Nucleus accumbens (tissue), 56 donors: ENCODE measurements around the gene CDK11B.
"Not testable (repeated sequence)": the region's sequence is repeated elsewhere in the genome, so short reads cannot be mapped to it uniquely, and the experiment has no call there.

ENCODE experiments used
- DNase-seq, 56 donors: peaks; one replicate each; lab custom pipeline; 2025; lab: John Stamatoyannopoulos, UW

CDK11B gene

DNA sequence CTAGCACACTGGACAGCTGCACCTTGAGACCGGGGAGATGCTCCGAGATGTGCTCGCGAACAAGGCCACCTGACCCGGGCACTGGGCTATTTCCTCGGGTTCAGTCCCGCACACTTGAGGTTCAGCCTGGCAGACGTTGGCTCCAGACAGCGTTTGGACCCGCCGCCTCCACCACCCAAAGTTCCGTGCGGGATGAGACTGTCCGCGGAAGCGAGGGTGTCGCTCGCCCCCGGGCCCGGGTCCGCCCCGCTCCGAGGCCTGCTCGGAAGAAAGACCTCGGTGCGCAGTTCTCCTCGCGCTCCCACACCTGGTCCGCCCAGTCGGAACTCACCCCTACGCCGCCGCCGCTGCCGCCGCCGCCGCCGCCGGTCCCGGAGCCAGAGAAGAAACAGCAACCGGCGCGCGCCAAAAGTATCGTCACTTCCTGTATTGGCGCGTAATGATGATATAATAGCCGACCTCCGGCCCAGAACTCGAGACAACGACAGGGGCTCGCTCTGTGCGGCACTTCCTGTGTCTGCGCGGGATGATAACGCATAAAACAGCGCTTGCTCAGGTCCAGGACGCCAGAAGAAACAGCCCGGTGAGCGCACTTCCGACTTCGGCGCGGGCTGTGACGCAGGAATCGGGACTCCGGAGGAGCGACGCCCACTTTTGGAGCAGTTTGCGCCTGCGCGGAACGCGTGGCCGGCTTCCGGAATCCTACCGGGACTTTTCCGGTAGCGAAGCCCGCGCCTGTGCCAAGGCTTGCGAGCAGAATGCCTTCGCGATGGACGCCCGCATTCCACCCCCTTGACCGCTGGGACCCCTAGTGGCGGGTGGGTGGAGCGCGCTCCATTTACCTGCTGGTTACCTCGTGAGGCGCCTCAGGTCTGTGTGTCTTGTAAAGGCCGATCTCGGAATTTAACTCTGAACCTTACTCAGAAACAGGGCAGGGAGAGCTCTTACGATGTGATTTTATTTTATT is at the start of gene CDK11B:
Gene CDK11B, minus strand, starts transcription at position 422 of the 967 bp plus-strand sequence. CDS start 1,519 bp downstream, outside the sequence.
- DNase-seq: peak; percentile 51 to 97 (median 88)

DNA sequence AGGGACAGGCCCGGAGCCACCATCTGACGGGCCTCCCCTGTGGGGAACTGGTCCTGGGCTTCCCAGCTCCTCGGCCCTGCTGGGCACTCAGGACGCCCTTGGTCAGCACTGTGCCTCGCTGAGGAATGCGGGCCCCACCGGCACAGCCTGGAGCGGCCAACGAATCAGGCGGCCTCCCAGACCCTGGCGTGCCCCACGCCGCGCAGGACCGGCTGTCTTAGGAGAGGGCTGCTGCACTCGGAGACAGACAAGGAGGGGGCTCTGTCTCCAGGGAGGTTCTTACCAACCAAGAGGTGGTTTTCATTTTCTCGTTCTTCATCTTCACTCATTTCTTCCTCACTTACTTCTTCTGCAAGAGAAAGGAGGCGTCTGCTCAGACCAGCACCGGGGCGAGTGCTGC is 49.1 kb upstream of the CDK11B start:
- not testable (repeated sequence) for DNase-seq

DNA sequence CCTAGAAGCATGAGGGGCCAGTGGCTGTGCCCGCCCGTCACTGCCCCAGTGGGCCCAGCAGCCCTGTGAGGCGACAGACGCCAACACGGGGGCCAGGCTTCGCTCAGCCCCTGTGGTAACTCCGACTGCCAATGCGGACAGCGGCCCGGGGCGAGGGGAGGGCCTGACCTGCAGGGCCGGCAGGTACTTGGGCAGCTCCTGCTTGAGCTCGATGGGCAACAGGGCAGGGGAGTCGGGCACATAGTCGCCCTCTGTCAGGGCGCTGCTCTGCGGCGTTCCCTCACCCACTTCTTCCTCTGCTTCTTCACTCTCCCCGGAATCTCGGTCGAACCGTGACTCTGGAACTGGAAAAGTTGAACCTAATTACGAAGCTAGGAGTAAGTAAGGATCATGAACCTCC is 48.4 kb upstream of the CDK11B start:
- DNase-seq: not testable (repeated sequence)

DNA sequence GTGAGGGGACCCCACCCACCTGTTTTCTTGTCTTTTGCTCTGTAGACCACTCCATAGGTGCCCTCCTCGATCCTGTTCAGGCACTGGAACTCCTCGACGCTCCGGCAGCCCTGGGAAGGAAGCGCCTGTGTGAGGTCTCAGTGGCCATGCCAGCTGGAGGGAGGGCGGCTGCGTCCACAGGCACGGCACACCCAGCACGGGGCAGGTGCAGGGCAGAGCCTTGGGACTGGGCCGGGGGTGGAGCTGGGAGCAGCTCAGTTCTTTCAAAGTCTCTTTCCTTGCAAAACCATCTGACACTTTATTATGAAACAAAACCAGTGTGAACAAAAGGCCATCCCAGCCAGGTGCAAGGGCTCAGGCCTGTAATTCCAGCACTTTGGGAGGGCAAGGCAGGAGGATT is 46.8 kb upstream of the CDK11B start:
- DNase-seq: not testable (repeated sequence)

DNA sequence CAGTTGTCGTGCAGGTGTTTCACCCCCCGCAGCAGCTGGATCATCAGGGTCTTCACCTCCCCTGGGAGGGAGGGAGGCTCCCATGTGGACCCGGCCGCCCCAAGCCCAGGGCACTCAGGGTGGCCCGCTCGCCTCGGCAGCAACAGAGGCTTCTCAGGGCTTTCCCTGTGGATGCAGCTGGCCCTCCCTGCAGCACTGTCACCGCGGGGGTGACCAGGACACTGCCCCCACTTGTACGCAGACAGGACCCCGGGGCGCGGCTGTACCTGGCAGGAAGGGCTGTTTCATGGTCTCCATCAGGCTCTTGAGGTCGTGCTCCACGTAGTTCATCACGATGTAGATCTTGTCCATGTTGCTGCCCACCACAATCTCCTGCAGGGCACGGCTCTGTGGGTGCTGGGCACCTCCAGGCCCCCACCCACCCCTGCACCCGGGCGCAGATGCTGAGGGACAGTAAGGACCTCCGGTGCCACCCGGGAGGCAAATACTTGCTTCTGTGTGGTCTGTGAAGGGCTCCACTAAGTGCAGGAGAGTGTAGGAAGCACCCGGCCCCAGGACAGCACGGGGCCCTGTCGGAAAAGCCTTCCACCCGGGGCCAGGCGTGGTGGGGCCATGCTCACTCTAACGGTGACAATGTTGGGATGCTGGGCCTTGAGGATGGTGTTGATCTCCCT is 45.6 kb upstream of the CDK11B start:
- DNase-seq: not testable (repeated sequence)

DNA sequence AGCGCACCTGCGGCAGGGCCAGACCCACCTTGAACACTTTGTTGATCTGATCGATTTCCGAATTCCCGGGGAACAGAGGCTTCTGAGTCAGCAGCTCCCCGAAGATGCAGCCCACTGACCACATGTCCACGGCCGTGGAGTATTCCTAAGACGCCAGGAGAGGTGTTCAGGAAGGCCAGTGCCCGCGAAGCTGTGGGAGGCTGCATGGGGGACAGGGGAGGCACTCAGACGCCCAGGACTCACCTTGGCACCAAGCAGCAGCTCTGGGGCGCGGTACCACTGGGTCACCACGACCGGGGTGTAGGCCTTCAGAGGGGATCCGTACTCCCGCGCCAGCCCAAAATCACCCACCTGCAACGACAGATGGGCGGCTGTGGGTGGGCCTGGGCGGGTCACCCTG is 45.0 kb upstream of the CDK11B start:
- no peak for DNase-seq

DNA sequence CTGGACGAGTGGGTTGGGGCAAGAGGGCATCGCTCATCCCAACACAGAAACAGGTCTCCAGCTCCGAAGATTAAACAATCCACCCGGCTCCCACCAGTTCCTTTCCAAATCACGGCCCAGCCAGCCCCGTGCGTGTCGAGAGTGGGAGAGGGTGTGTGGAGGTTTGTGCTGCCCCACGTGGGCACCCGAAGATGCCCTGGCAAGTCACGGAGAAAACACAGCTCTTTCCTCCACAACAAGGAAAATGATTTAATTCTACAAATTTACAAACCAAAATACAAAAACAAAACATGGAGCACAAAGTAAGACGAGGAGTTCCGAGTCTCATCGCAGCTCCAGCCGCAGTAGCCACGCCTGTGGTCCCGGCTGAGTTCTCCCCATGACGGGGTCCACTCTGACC is 43.7 kb upstream of the CDK11B start:
- not testable (repeated sequence) for DNase-seq

DNA sequence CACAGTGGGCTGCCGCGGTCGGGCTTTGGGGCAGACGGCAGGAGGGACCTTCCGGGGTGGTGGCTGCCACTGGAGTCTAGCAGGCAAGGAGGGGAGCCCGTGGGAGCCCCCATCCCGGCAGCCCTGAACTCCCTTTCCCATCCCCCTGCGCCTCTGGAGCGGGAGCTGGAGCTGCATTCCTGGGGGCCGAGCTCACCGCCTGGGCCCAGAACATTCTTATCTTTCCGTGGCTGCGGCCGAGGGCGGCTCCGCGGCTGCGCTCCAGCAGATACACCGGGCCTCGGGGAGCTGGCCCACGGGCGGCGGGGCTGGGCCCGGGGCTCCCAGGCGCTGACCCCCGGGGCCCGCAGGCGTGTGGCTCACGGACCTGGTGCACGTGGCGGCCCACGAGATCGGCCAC is 41.8 kb upstream of the CDK11B start:
- not testable (repeated sequence) for DNase-seq

DNA sequence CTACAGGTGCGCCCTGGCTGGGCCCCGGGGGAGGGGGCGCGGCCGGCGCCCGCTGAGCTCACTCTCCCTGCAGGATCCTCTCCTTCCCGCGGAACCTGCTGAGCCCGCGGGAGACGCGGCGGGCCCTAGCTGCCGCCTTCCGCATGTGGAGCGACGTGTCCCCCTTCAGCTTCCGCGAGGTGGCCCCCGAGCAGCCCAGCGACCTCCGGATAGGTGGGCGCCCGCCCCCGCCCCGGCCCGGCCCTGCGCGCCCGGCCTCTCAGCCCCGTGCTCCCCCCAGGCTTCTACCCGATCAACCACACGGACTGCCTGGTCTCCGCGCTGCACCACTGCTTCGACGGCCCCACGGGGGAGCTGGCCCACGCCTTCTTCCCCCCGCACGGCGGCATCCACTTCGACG is 41.3 kb upstream of the CDK11B start:
- not testable (repeated sequence) for DNase-seq

DNA sequence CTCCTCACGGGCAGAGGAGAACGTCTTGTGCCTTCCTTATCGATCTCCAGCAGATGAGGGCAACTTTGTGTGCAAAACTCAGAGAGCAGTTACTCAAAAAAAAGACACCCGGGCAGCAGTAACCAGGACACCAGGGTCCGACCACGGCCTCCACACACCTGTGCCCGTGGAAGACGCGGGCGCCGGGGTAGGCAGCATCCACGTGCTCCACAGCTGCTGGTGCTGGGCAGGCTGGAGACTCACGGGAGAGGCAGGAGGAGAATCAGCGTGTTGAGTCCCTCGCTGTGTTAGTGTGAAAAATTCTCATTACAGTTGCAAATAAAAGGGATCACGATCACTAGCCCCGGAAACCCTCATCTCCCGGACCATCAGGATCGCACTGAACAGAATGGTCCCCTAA is 40.3 kb upstream of the CDK11B start:
- DNase-seq: not testable (repeated sequence)

DNA sequence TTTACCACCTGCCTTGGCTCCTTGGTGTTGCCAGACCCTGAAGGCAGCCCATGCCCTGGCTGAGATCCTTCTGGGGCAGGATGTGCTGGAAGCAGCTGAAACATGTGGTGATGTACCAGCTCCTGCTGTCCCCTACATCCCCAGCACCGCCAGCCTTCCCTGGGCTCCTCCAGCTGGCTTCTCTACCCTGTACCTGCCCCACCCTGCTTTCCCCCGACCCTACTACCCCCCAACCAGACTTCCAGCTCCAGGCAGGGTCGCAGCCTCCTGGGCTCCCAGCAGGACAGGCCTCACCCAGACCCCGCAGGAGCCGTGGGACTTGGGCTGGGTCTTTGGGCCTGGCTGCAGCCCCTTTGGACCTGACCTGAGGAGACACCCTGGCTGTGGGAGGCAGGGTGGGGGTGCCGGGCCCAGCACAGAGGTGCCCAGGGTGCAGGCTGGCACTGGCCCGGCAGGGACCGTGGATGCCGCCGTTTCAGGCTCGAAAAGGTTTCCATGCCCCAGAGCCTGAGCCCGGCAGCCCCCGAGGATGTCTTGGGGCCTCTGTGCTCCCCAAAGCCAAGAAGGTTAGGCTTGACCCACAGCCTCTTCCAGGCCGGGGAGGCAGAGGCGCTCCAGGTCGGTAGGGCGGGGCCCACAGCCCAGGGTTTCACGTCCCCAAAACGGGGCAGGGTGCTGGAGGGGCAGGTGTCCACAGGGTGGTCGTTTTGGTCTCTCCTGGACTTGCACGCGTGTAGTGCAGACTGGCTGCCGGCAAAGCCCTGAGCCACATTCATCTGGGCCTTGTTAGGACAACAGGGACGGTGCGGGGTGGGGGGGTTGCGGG is 38.8 kb upstream of the CDK11B start:
- DNase-seq: not testable (repeated sequence)

DNA sequence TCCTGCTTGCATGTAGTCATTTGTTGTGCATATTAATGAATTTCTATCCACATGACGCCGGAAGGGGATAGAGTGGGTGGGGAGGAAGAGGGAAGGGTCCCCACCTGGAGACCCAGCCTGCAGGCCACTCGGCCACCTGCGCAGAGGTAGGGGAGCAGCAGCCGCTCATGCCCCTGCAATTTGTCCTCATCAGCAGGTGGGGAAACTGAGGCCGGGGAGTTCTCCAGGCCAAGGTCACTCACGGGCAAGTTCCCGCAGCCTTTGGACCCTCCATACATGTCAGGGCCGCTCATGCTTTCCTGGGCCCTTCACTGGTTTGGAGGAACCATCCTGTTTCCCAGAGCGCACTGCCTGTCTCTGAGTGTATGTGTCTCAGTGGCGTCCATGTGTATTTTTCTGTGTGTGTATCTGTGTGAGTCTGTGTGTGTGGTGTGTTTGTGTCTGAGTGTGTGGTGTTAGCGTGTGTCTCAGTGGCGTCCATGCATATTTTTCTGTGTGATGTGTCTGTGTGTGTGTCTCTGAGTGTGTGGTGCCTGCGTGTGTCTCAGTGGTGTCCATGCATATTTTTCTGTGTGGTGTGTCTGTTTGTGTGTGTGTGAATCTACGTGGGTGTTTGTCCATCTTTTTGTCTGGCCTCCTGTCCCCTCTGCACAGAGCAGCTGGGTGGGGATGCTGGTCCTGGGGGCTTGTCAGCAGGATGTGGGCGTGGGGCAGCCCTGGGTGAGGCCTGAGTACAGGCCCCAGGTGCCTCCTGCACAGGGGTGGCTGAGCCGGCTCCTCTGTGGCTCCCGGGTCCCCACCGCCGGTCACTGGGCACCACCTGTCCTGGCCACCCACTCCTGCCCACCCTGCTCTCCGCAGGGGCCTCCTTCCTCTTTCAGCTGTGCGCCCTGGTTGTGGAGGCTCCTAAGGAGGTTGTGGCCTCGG is 37.9 kb upstream of the CDK11B start:
- DNase-seq: not testable (repeated sequence)

DNA sequence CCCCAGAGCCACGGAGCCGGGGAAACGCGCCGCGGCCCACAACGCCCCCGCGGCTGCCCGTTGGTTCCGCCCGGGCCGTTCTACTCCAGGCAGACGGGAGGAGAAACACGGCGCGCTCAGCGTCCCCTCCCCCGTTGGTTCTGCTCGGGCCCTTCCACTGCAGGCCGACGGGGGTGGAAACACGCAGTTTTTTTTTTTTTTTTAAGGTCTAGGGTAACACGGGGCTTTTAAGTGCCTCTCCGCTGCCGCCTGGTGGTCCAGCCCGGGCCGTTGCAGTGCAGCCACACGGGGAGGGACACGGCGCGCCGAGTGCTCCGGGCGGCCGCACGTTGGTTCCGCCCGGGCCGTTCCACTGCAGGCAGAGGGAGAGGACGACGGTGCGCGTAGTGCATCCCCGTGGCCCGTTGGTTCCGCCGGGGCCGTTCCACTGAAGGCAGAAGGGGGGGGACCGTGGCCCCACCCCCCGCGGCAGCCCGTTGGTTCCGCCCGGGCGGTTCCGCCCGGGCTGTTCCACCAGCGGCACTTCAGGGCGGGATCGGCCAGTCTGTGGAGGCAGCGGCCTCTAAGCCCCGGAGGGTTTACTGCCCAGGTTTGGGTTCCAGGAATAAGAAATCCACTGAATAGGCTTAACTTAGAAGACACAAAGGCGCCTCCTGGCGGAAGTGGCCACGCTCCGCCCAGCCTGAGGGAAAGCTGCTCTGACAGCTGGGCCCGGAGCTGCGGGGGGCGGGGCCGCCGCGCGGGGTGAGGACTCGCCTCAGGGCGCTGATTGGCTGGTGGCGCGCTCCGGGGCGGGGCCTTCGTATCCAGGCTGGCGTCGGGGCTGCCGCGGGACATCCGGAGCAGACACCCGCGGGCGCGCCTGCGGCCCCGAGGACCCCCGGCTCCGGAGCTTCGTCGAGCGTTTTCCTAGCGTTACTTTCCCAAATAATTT is 34.2 kb upstream of the CDK11B start, which contains the start of gene SLC35E2B:
Gene SLC35E2B, minus strand, starts transcription at position 82 of the 934 bp plus-strand sequence. CDS start 16,096 bp downstream, outside the sequence.
- peak in 55 of 56 donors; percentile 28 to 96 (median 86) for DNase-seq

DNA sequence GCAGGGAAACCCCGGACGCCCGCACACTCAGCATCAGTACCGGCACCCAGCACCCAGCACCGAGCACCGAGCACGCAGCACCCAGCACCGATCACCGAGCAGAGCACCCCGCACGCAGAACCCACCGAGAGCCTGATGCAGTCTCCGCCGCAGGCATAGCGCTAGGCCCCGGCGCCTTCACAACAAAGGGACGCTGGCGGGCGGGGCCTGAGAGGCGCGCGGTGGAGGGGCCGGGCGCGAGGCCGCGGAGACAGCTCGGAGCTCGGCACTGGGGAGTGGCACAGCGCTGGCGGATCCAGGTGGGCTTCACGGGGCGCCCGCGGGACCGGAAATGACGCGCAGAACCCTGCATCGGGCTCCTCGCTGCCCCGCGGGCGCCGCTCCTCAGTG is 33.5 kb upstream of the CDK11B start:
- DNase-seq: peak in 24 of 56 donors; percentile 12 to 88 (median 70)

DNA sequence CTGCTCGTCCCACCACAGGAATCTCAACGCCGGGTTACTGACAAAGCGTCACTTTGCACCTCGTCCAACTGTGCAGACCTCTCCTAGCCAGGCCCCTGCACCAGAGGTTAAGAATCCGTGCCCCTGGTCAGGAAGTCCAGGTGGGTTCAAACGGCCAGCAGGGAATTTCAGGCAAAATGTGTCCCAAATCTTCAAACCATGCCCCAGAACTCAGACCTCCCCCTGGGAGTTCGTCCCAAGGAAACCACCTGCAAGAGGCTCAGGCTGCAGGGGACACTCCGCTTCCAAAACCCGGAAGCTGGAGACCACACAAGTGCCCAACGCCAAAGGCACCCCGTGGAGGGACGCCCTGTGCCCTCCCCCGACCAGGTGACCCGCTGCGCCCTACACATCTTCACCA is 32.6 kb upstream of the CDK11B start:
- not testable (repeated sequence) for DNase-seq

DNA sequence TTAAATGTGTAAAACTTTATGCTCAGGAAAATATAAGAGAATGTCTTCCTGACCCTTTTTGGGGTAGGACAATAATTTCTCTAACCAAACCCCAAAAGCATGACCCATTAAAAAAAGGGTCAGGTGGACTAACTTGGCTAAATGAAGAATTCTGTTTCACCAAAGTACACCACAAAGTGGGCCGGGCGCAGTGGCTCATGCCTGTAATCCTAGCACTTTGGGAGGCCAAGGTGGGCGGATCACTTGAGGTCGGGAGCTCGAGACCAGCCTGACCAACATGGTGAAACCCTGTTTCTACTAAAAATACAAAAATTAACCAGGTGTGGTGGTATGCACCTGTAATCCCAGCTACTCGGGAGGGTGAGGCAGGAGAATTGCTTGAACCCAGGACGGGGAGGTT is 30.7 kb upstream of the CDK11B start:
- not testable (repeated sequence) for DNase-seq

DNA sequence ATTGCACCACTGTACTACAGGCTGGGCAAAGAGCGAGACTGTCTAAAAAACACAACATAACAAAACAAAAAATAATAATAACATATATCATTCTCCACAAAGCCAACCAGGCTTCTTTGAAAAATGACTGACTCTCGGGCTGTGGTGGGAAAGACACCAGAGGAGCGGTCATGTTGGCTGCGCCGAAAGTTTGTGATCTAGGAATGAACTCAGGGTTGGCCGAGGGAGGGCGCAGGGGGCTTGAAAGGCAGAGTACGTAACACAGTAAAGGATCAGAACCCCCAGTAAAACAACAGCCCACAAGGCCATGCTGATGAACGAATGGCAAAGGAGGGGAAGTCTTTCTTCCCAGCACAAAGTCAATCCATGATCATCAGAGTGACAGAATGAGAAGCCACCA is 29.0 kb upstream of the CDK11B start:
- no peak for DNase-seq

DNA sequence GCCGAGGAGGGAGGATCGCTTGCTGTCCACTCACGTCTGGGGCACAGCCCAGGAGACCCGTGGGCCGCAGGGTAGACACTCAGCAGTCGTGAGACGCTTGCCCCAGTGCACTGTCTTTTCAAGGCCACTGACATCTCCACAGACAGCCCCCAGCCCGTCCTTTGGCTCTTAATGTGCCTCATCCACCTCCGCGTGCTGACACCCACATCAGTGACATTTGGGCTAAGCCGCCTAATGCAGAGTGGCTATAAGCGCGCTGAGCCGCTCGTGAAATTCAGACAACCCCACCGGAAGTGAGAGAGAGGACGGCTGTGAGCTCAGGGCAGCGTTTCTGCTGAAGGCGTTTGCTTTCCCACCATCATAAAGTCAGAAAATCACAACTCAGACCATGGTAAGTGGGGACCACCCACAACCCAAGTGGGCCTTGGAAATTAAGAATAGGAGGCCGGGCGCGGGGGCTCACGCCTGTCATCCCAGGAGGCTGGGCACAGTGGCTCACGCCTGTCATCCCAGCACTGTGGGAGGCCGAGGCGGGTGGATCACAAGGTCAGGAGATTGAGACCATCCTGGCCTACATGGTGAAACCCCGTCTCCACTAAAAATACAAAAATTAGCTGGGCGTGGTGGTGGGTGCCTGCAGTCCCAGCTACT is 25.4 kb upstream of the CDK11B start:
- no peak for DNase-seq
